HepG2 (cell line): ENCODE data around the gene KIAA0319L. TPM values are rescaled to one million over a fixed set of nuclear protein-coding genes. Genes with fewer than 3 reads are reported as not detected.

ENCODE experiments used
- KDM5A ChIP-seq: fragments of 200-600 bp; sonication (generic); IDR thresholded peaks from 2 replicates; pipeline ENCODE4 v1.7.0; 2018; ENCODE audit warnings: antibody characterized with exemption, mild to moderate bottlenecking, low read length, borderline replicate concordance
- SP2 ChIP-seq: sonication (generic); formaldehyde crosslinking; IDR thresholded peaks from 2 replicates; pipeline ENCODE4 v1.5.1; 2020; ENCODE audit warnings: mild to moderate bottlenecking, missing genetic modification reagents
- THYN1 ChIP-seq: sonication (generic); formaldehyde crosslinking; IDR thresholded peaks from 2 replicates; pipeline ENCODE4 v1.8.1; 2023; ENCODE audit warnings: low read depth, mild to moderate bottlenecking, moderate library complexity, missing genetic modification reagents, borderline replicate concordance
- ZNF20 ChIP-seq: sonication (generic); formaldehyde crosslinking; IDR thresholded peaks from 2 replicates; pipeline ENCODE4 v1.4.0; 2020; ENCODE audit warnings: mild to moderate bottlenecking, moderate library complexity, missing genetic modification reagents
- ZNF317 ChIP-seq: sonication (generic); formaldehyde crosslinking; IDR thresholded peaks from 2 replicates; pipeline ENCODE4 v1.5.0; 2020; ENCODE audit warnings: mild to moderate bottlenecking, missing genetic modification reagents
- polyA plus RNA-seq, 8 experiments: library from polyadenylated mRNA; depleted of rRNA in 3 of 8; stranded (reverse) in 7 of 8; unstranded in 1 of 8; fragments of >200 nt; fragmentation: Illumina TruSeq in 4 of 8; extraction: Trizol in 4 of 8; gene quantifications; 2 replicates each; pipeline versions ENCODE4 v1.2.1 to v1.2.3, GENCODE V29; 2011 to 2016; ENCODE audit warnings: low read depth in 4 of 8, missing spikeins in 1 of 8, mixed read lengths in 1 of 8; ENCODE audit not compliant: insufficient read depth in 1 of 8
- total RNA-seq, 5 experiments: library from RNA; depleted of rRNA; stranded (reverse); fragments of >200 nt; fragmentation: Illumina TruSeq; extraction: Trizol; gene quantifications; 2 replicates each; pipeline ENCODE4 v1.2.3, GENCODE V29; 2016; ENCODE audit warnings: low read depth in 1 of 5
- TF ChIP-seq, protein P1 (sequence below): sonication (generic); formaldehyde crosslinking; IDR thresholded peaks from 2 replicates; pipeline ENCODE4 v1.4.0; 2020; ENCODE audit warnings: missing genetic modification reagents, borderline replicate concordance
- TF ChIP-seq, protein P2 (sequence below): IDR thresholded peaks from 2 replicates; pipeline ENCODE4 v1.6.1; 2016; ENCODE audit warnings: missing biosample characterization, missing genetic modification reagents, low read depth
- TF ChIP-seq, protein P3 (sequence below): sonication (generic); formaldehyde crosslinking; IDR thresholded peaks from 2 replicates; pipeline ENCODE4 v1.5.0; 2020; ENCODE audit warnings: missing genetic modification reagents

KIAA0319L gene
- total and polyA plus RNA-seq, 2 of the 13 experiments (the other 11 are each of a cell fraction or from before 2014, with no cell fraction given) = 33.4 to 82.6 TPM

DNA sequence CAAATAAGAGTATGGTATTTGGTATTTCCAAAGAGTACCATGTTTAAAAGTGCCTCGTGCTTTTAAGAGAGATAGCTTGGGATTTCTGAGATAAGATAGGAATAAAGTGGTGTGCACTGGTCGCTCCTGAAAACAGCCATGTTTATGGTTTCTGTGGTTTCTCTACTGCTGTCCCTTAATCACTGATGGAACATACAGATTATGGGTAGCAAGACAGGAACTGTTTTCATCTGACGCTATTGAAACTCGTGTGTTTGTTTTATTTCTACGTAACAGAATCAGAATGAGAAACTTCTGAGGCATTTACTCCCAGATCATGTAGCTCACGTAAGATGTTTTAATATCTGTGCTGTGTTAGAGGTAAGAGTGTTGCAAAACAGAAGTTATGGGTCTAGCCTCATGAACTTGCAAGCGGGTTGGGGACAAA is 126.0 kb downstream of the KIAA0319L start (continued):
- TF ChIP-seq, protein P1, sequence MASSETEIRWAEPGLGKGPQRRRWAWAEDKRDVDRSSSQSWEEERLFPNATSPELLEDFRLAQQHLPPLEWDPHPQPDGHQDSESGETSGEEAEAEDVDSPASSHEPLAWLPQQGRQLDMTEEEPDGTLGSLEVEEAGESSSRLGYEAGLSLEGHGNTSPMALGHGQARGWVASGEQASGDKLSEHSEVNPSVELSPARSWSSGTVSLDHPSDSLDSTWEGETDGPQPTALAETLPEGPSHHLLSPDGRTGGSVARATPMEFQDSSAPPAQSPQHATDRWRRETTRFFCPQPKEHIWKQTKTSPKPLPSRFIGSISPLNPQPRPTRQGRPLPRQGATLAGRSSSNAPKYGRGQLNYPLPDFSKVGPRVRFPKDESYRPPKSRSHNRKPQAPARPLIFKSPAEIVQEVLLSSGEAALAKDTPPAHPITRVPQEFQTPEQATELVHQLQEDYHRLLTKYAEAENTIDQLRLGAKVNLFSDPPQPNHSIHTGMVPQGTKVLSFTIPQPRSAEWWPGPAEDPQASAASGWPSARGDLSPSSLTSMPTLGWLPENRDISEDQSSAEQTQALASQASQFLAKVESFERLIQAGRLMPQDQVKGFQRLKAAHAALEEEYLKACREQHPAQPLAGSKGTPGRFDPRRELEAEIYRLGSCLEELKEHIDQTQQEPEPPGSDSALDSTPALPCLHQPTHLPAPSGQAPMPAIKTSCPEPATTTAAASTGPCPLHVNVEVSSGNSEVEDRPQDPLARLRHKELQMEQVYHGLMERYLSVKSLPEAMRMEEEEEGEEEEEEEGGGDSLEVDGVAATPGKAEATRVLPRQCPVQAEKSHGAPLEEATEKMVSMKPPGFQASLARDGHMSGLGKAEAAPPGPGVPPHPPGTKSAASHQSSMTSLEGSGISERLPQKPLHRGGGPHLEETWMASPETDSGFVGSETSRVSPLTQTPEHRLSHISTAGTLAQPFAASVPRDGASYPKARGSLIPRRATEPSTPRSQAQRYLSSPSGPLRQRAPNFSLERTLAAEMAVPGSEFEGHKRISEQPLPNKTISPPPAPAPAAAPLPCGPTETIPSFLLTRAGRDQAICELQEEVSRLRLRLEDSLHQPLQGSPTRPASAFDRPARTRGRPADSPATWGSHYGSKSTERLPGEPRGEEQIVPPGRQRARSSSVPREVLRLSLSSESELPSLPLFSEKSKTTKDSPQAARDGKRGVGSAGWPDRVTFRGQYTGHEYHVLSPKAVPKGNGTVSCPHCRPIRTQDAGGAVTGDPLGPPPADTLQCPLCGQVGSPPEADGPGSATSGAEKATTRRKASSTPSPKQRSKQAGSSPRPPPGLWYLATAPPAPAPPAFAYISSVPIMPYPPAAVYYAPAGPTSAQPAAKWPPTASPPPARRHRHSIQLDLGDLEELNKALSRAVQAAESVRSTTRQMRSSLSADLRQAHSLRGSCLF (CRISPR knock-in tag) = no peak
- TF ChIP-seq ZNF20 (CRISPR knock-in tag) = no peak
- TF ChIP-seq ZNF317 (CRISPR knock-in tag) = no peak
- TF ChIP-seq, protein P2, sequence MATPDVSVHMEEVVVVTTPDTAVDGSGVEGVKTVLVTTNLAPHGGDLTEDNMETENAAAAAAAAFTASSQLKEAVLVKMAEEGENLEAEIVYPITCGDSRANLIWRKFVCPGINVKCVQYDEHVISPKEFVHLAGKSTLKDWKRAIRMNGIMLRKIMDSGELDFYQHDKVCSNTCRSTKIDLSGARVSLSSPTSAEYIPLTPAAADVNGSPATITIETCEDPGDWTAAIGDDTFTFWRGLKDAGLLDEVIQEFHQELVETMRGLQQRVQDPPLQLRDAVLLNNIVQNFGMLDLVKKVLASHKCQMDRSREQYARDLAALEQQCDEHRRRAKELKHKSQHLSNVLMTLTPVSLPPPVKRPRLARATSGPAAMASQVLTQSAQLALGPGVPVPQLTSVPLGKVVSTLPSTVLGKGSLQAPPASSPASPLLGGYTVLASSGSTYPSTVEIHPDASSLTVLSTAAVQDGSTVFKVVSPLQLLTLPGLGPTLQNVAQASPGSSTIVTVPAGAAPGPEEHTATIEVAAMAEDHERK = no peak
- no peak for TF ChIP-seq KDM5A
- no peak for TF ChIP-seq THYN1 (CRISPR knock-in tag)
- TF ChIP-seq, protein P3, sequence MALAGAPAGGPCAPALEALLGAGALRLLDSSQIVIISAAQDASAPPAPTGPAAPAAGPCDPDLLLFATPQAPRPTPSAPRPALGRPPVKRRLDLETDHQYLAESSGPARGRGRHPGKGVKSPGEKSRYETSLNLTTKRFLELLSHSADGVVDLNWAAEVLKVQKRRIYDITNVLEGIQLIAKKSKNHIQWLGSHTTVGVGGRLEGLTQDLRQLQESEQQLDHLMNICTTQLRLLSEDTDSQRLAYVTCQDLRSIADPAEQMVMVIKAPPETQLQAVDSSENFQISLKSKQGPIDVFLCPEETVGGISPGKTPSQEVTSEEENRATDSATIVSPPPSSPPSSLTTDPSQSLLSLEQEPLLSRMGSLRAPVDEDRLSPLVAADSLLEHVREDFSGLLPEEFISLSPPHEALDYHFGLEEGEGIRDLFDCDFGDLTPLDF (CRISPR knock-in tag) = no peak
- TF ChIP-seq SP2 (CRISPR knock-in tag) = no peak
